SIG-M5 treated with dmso at 0.1 percent for 504 hours (cell line): Measurements from ENCODE around the gene MEP1A.
"Not testable (repeated sequence)": the region's sequence is repeated elsewhere in the genome, so short reads cannot be mapped to it uniquely, and the experiment has no call there.

Experiments
- DNase-seq: peaks from one replicate; lab custom pipeline; 2025; ENCODE audit not compliant: unreplicated experiment; lab: John Stamatoyannopoulos, UW

Gene MEP1A, protein sequence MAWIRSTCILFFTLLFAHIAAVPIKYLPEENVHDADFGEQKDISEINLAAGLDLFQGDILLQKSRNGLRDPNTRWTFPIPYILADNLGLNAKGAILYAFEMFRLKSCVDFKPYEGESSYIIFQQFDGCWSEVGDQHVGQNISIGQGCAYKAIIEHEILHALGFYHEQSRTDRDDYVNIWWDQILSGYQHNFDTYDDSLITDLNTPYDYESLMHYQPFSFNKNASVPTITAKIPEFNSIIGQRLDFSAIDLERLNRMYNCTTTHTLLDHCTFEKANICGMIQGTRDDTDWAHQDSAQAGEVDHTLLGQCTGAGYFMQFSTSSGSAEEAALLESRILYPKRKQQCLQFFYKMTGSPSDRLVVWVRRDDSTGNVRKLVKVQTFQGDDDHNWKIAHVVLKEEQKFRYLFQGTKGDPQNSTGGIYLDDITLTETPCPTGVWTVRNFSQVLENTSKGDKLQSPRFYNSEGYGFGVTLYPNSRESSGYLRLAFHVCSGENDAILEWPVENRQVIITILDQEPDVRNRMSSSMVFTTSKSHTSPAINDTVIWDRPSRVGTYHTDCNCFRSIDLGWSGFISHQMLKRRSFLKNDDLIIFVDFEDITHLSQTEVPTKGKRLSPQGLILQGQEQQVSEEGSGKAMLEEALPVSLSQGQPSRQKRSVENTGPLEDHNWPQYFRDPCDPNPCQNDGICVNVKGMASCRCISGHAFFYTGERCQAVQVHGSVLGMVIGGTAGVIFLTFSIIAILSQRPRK

DNA sequence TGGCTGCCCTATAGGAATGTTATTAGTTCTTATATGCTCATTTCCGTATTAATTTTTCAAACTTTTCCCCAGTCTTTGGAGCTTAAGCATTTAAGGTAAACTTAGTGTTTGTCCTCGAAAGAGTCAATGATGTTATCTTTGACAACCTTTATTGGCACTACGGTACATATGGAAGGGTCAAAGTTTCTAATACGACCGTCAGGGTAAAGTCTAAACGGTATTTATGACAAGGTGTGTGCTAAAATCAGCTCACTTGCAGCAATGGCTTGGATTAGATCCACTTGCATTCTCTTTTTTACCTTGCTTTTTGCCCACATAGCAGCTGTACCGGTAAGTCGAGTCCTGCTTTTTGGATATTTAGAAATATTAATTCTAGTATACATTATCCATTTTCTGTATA, at the start of gene MEP1A:
Gene MEP1A, plus strand, starts transcription at position 252 of the 400 bp plus-strand sequence. Its CDS starts 10 bp downstream, at position 262.
- no peak for DNase-seq

DNA sequence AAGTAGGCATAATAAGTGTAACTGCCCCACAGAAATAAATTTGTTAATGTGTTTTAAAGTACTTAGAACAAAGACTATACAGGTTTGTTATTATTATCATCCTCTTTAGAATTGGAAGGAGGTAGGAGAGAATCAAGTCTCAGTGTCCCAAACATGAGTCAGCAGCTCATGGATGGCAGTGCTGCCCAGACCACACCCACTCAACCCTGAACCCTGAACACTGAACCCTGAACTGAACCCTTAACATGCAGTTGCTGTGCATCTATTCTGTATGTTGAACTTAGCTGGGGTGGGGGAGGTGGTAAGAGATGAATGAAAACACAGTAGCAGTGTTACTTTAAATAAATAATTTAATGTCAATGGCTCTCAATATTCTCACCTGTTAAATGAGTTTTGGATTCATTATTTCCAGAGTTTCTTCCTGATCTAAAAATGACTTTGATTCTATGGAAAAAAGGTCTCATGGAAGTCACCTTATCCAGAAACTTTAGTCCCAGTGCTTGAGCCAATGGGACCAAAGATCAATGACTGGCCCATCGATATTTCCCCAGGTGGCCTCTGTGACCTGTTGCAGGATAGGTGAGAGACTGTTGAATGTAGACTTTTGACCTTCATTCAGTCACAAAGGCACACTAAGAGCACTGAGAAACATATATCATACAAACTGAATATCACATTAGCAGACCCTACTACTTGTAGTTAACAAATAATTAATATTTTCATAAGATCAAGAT, 49.6 kb upstream of the MEP1A start:
- DNase-seq: no peak

GRCh38 chr6:46744159-46744725, 48.9 kb upstream of the MEP1A start:
- not testable (repeated sequence) for DNase-seq

GRCh38 chr6:46745973-46746372, 47.2 kb upstream of the MEP1A start:
- no peak for DNase-seq

DNA sequence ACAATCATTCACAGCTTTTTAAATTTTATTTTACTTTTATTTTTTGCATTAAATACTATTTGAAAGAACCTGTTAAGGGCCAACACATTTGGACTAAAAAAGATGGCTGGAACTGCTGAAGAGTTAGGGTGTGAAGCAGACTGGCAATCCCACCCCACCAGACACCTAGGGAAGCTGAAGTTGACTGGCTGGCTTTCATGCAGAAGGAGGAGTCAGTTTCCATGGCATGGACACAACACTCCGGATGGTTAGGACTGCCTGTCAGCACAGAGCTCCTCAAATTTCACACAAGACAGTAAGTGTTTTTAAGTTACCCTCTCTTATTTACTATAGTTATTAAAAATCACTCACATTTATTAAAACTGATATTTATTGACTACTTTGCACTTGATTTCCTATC, 46.5 kb upstream of the MEP1A start, which contains the start of gene ANKRD66:
Gene ANKRD66, plus strand, starts transcription at position 238 of the 400 bp plus-strand sequence. CDS start 5,016 bp downstream, outside the sequence.
- DNase-seq: no peak

DNA sequence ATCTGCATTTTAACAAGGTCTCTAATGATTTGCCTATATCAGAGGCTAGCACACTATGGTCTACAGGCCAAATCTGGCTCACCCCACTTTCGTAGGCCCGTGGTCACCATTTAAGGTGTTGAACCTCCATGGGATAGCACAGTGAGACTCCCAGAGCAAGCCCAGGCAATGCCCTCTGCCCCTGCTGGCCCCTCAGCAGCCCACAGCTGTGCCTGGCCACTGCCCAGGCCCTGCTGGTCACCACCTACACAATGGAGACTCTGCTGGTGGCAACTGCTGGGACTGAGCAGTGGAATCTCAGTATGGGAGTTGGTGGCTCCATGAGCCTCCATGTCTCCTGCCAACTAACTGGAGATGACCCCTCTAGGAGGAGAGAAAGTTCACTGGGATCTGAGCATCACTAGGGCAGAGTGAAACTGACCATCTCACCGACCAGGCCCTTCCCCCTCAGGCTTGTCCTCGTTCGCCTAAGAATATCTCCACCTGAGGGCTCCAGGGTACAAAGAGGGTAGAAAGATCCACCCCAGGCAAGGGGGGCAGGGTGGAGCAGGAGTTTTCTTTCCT, 44.2 kb upstream of the MEP1A start:
- no peak for DNase-seq

DNA sequence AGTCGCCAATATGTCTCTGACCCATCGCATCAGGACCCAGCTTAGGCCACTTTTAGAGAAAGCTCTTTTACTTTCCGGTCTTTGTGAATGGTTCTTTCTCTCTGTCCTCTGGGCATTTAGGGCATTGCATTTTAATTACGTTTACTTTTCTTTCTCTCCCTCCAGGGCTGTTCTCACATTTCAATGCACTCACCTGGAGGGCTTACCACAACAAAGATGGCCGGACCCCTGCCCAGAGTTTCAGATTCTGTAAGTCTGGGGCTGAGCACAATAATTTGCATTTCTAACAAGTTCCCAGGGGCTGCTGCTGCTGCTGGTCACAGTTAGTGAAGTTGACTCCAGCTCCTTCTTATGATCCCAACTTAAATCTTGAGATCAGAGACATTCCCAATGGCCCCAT, 43.5 kb upstream of the MEP1A start:
- no peak for DNase-seq

GRCh38 chr6:46751658-46752057, 41.5 kb upstream of the MEP1A start:
- no peak for DNase-seq

DNA sequence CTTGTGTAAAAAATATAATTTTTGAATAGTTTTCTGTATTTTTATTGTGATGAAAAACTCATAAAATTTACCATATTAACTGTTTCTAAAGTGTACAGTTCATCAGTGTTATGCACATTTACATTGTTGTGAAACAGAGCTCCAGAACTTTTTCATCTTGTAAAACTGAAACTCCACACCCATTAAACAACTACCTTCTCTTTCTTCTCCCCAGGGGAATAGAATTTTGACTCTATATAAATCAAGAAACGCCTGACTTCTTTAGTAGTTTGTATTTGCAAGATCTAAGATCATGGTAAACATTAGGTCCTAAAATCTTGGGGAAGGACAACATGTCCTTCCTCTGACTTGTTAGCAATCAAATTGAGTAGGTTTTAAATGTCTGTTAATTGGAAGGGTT, 37.3 kb upstream of the MEP1A start:
- no peak for DNase-seq

- DNase-seq: no peak
Measured at GRCh38 chr6:46756469-46757213, 36.5 kb upstream of the MEP1A start.

DNA sequence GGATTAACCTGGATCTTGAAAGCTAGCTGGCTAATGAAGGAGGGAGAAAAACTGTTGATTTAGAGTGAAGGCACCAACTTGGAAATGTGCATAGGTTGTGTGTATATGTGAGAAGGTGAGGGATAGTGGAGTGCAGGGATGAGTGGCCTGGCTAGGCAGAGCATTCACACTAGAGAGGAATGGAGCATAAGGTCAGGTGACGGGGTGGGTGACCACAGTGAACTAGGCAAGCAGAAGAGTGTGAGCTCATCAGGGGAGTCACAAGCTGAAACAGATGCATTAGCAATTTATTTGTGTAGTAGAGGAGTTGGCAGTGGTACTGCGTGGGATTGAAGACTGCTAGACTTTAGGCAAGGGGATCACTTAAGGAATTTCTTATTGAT, 36.0 kb upstream of the MEP1A start:
- no peak for DNase-seq

- no peak for DNase-seq
Measured at GRCh38 chr6:46758960-46759753, 34.0 kb upstream of the MEP1A start.

DNA sequence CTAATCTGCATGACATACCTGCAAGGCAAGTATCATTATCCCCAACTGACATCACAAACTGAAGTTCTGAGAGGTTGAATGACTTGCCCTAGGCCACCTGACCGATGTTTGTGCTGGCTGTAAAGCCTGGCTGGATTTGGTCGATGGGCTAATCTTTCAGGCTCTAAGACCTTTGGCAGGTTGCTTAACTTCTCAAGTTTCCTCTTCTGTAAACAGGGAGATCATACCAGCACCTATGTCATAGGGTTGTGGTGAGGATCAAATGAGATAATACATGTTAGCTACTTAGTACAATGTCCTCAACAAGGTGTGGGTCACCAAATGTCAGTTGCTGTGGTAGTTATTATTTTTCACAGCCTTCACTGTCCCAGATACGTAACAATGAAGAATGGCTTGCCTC, 32.3 kb upstream of the MEP1A start:
- no peak for DNase-seq

DNA sequence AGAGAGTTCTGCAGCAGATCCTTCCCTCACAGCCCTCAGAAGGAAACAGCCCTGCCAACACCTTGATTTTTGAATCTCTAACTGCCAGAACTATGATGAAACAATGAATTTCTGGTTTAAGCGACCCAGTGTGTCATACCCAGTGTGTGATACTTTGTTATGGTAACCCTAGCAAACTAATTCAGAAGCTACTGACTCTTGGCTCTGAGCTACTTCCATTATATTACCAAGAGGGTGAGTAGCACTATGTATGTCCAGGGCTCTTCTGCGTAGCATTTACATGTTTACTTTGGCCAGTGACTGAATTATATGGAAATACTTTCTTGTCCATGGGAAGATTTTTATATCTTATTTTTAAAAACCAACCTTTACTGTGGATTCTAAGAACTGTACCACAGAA, 29.7 kb upstream of the MEP1A start:
- no peak for DNase-seq

DNA sequence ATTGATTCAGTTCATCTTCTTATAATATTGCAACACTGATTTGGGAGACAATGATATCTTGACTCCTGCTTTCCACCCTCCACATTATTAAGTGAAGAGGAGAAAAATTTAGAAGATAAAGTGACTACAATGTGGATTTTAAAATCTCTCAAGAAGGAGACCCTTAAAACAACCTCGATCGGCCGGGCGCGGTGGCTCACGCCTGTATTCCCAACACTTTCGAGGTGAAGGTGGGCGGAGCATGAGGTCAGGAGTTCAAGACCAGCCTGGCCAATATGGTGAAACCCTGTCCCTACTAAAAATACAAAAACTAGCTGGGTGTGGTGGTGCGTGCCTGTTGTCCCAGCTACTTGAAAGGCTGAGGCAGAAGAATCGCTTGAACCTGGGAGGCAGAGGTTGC, 28.9 kb upstream of the MEP1A start:
- not testable (repeated sequence) for DNase-seq

DNA sequence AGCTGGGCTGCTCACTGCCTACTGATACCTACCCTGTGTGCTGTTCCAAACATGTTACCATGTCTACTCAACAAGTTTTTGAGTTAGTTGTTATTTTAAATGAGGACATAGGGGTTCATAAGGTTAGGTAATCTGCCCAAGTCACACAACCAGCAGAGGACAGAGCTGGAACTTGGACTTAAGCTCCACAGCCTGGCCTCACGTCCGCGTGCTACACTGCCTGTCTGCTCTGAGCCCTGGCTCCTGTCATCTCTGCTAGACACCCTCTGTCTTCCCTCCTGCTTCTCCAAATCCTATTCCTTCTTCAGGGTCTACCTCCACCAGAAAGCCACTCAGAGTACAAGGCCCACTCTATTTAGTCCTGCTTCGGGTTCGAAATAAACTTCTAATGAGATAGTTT, 28.2 kb upstream of the MEP1A start:
- no peak for DNase-seq

DNA sequence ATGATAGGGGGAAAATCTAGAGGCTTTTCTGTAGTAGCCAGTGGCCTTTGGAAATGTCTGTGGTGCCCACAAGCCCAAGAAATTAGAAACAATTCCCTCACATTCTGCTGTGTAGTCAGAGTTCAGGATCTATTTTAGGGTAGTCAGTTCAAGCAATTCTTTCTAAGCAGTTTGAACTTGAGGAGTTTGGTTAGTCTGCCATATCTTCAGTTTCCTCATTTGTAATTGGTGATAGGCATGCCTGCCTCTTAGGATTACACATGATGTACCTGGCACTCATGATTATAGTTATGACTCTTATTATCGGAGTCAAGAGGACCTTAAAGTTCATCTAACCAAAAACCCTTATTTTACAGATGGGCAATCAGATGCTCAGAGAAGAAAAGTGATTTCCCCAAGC, 21.2 kb upstream of the MEP1A start:
- DNase-seq: peak; percentile 17

DNA sequence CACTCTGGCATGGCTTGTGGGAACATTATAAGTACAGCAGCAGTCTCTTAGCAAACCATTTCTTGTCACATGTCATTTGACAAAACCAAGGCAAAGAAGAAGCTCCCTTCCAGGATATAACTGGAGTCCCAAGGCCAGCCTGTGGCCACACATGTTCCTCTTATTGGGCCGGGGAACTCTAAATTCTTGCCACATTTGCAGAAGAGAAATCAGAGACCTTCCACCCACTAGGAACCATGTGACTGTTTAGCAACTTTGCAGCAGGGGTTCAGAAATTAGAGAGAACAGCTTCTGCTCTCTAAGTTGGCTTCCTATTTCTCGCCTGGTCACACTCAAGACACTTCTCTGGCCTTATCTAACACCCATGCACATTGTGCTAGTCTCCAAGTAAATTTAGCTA, 20.4 kb upstream of the MEP1A start:
- peak; percentile 95 for DNase-seq

GRCh38 chr6:46773201-46773855, 19.9 kb upstream of the MEP1A start:
- peak; percentile 65 for DNase-seq
